ENCODE measurements around the gene MDC1. TPM values are rescaled to one million over a fixed set of nuclear protein-coding genes. Genes with fewer than 3 reads are reported as not detected.
A peak's percentile ranks its signal among the peaks of the same experiment; 100 is the strongest.

Gene MDC1
- total and polyA plus RNA-seq, 2 of the 13 experiments (the other 11 are each of a cell fraction or from before 2014, with no cell fraction given): 8.4 to 14.0 TPM

DNA sequence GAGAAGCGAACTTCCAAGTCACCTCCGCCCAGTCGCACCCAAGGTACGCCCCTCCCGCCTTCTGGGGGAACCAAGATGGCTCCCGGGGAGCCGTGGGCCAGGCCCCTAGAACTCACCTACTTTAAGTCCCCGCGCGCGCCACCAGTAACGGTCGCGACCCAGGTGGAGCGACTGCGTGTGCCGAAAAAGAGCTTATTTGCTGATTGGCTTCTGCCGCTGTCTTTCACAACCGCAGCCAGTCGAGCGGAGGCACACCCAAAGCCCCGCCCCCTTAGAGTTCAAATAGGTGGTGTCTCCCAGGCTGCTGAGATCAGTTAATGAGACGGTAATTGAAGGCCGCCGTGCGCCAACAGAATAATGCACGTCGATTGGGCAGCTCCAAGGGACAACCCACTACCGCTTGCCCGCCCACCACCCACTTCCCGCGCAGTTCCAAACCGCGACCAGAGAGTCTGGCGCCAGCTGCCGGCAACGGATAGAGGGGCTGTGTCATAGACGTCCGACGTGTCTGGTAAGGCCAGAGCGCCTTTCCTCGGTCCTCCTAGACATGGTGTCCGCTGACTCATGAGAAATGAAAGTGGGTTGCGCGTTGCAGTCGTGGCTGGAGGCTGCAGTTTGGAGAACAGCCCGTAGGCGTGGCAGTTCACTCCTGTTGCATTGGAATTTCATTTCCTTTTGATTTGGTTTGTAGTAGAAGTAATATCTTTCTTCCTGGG is at the start of gene MDC1 (continued):
- TF ChIP-seq ZNF354B (CRISPR knock-in tag; IDR thresholded peaks at IDR 0.05): peak; percentile 95
- no peak for TF ChIP-seq SCMH1 (CRISPR knock-in tag; IDR thresholded peaks at IDR 0.05; ENCODE audit: borderline replicate concordance)
- TF ChIP-seq KLF6 (CRISPR knock-in tag; IDR thresholded peaks at IDR 0.05): peak; percentile 78; the same call in 1 of the 2 replicates
- TF ChIP-seq ZSCAN12 (CRISPR knock-in tag; IDR thresholded peaks at IDR 0.05): peak; percentile 62; the same call in 1 of the 2 replicates
- peak; percentile 85 for TF ChIP-seq PHF8 (CRISPR knock-in tag; IDR thresholded peaks at IDR 0.05)
- TF ChIP-seq PHF5A (CRISPR knock-in tag; IDR thresholded peaks at IDR 0.05; ENCODE audit: low read depth, unreplicated experiment): peak; percentile 100
- TF ChIP-seq ZNF333 (CRISPR knock-in tag; IDR thresholded peaks at IDR 0.05; ENCODE audit: borderline replicate concordance): peak; percentile 95; the same call in 1 of the 2 replicates
- TF ChIP-seq NFIC (IDR thresholded peaks at IDR 0.05; ENCODE audit: low read length): 0 out of 2 replicates have a peak, but pooled peaks have one; percentile 35
- TF ChIP-seq GATAD2A (CRISPR knock-in tag; IDR thresholded peaks at IDR 0.05): peak; percentile 93
- TF ChIP-seq HIC2 (CRISPR knock-in tag; IDR thresholded peaks at IDR 0.05; ENCODE audit: low read depth): peak; percentile 4; the same call in 1 of the 2 replicates
- TF ChIP-seq, protein P1, sequence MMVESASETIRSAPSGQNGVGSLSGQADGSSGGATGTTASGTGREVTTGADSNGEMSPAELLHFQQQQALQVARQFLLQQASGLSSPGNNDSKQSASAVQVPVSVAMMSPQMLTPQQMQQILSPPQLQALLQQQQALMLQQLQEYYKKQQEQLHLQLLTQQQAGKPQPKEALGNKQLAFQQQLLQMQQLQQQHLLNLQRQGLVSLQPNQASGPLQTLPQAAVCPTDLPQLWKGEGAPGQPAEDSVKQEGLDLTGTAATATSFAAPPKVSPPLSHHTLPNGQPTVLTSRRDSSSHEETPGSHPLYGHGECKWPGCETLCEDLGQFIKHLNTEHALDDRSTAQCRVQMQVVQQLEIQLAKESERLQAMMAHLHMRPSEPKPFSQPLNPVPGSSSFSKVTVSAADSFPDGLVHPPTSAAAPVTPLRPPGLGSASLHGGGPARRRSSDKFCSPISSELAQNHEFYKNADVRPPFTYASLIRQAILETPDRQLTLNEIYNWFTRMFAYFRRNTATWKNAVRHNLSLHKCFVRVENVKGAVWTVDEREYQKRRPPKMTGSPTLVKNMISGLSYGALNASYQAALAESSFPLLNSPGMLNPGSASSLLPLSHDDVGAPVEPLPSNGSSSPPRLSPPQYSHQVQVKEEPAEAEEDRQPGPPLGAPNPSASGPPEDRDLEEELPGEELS (CRISPR knock-in tag; IDR thresholded peaks at IDR 0.05): peak; percentile 81
- TF ChIP-seq, protein P2, sequence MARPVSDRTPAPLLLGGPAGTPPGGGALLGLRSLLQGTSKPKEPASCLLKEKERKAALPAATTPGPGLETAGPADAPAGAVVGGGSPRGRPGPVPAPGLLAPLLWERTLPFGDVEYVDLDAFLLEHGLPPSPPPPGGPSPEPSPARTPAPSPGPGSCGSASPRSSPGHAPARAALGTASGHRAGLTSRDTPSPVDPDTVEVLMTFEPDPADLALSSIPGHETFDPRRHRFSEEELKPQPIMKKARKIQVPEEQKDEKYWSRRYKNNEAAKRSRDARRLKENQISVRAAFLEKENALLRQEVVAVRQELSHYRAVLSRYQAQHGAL (CRISPR knock-in tag; IDR thresholded peaks at IDR 0.05; ENCODE audit: not compliant biosample characterization): no peak
- TF ChIP-seq ZNF570 (CRISPR knock-in tag; IDR thresholded peaks at IDR 0.05; ENCODE audit: borderline replicate concordance): 0 out of 2 replicates have a peak, but pooled peaks have one; percentile 86
- TF ChIP-seq PBX3 (CRISPR knock-in tag; IDR thresholded peaks at IDR 0.05; ENCODE audit: borderline replicate concordance): peak; percentile 91; the same call in 1 of the 2 replicates
- TF ChIP-seq SSRP1 (CRISPR knock-in tag; IDR thresholded peaks at IDR 0.05): peak; percentile 91; the same call in 1 of the 2 replicates
- peak; percentile 99 for TF ChIP-seq ZFP36L1 (CRISPR knock-in tag; IDR thresholded peaks at IDR 0.05)
- TF ChIP-seq PBX2 (CRISPR knock-in tag; IDR thresholded peaks at IDR 0.05): peak; percentile 96
- TF ChIP-seq CHD2 (IDR thresholded peaks at IDR 0.05; ENCODE audit: low read depth, low read length): peak; percentile 78
- peak; percentile 91 for TF ChIP-seq POLR2AphosphoS5 (IDR thresholded peaks at IDR 0.05; ENCODE audit: low read depth, low read length)
- no peak for TF ChIP-seq PHB2 (IDR thresholded peaks at IDR 0.05; ENCODE audit: partially characterized antibody)
- no peak for TF ChIP-seq AGO2 (optimal IDR thresholded peaks at IDR 0.05; ENCODE audit: low read depth, low read length)
- TF ChIP-seq, protein P3, sequence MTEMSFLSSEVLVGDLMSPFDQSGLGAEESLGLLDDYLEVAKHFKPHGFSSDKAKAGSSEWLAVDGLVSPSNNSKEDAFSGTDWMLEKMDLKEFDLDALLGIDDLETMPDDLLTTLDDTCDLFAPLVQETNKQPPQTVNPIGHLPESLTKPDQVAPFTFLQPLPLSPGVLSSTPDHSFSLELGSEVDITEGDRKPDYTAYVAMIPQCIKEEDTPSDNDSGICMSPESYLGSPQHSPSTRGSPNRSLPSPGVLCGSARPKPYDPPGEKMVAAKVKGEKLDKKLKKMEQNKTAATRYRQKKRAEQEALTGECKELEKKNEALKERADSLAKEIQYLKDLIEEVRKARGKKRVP (CRISPR knock-in tag; IDR thresholded peaks at IDR 0.05): peak in 1 of 2 experiments; percentile 86; a peak in 2 of 4 replicates

Data from HepG2 (cell line).